Kasumi-1 (cell line): ENCODE measurements around the gene ZFYVE21.

ENCODE experiments used
- DNase-seq, 2 experiments: peaks; one replicate each; lab custom pipeline; 2025; lab: John Stamatoyannopoulos, UW

Gene ZFYVE21

DNA sequence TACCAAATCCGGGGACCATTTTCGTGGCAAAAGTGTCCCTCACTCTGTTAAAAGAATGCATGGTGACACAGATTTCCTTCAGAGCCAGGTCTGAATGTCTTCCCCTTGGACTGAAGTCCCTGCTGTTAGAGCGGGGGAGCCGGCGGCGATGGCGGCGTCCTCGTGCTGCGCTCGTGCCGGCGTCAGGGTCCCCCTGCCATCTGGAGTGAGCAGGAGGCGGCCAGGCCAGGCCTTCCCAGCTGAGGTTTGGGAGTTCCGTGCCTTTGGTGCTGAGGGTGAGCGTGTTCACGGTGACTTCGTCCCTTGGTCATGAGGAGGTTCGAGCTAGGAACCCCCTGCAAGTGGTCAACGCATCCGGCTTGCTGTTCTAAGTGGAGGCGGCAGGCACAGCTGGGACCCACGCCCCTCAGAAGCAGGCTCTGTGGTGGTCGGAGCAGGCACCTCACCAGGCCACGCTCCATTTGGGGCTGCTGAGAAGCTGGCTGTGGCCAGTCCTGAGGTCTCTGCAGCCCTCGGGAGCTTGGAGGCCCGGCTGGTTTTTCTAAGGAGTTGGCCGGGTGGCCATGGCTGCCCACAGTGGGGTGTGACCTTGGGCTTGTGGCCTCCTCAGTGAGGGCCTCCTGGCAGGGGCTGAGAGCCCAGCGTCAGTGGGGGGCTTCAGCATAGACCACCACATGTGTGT, 9.5 kb downstream of the ZFYVE21 start:
- DNase-seq, result no peak

DNA sequence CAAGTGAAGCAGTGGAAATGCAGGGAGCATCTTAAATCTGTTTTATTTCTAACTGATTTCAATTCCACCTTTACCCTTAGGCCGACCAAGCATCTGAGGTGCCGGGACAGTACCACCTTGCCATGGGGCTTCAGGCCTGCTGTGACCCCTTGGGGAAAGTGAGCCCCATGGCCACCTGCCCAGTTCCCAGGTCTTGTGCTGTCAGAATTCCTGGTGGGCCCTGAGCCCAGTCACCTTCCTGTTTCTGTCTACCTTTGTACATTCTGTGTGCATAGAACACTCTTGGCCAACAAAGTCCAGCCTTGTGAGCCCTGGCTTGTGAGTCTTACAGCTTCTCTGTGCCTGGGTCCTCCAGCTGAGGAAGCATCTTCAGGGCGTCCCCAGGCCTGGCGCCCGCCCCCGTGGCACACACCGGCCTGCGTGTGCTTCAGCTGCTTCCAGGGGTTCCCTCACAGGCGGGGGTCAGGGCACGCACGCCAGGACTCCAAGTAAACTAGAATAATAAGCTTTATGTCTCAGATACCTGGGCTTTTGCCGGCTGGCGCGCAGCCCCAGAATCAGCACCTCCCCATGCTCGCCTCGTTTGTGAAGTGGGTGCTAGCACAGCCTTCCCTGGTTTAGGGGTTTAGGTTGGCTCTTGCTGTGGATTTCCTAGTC, 10.3 kb downstream of the ZFYVE21 start:
- DNase-seq, result no peak

DNA sequence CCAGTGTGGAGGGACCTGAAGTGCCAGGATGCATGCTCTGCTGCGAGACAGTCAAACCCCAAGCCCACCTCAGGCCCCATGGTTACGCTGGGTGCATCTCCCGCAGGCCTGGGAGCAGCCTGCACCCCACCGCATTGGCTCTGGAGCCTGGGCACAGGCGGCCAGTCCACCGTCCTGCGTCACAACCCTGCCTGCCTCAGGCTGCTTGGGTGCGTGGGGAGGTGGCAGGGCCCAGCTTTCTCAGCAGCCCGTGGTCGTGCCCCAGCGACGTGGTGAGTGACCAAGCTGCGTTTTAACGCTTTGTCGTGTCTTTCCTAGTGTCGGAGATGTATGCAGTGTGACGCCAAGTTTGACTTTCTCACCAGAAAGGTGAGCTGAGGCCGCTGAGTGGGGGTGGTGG, 10.9 kb downstream of the ZFYVE21 start:
- DNase-seq, result no peak

DNA sequence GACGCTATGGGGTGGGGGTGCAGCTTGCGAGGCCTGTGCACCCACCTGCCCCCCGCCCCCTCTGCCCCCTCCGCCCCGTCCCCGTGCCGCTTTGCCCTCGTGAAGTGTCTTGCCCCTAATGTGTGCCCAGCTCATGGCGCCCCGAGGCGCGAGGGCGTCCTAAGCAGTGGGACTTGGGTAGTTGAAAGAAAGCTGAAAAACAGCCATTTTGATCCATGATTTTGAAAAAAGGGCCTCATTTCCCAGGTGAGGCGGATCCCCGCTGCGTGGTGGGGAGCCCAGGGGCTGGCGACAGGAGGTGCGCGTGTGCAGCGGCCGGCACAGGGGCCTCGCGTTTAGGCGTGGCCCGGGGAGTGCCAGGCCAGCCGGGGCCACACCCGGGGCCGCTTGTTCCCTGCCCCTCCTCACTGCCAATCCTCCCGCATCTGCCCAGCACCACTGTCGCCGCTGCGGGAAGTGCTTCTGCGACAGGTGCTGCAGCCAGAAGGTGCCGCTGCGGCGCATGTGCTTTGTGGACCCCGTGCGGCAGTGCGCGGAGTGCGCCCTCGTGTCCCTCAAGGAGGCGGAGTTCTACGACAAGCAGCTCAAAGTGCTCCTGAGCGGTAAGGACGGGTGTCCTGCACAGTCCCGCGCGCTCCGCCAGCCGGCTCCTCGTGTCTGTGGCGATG, 11.8 kb downstream of the ZFYVE21 start:
- no peak for DNase-seq

DNA sequence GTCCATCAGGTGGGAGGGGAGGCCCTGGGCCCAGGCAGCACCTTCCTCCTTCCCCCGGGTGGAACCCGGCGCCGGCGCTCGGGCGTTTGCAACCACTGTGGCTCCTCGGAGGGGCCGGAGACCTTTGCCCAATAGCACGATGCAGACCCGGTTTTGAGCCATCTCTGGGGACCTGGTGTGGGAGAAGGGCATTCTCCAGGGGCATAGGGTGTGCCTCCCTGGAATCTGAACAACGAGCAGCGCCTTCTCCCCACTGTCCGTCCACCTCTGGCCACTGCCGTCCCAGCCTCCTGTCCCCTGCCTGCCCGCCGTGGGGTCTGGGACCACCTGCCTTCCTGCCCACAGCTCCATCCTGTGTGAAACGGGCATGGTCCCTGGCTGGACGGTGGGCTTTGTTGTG, 12.5 kb downstream of the ZFYVE21 start:
- DNase-seq, result no peak

DNA sequence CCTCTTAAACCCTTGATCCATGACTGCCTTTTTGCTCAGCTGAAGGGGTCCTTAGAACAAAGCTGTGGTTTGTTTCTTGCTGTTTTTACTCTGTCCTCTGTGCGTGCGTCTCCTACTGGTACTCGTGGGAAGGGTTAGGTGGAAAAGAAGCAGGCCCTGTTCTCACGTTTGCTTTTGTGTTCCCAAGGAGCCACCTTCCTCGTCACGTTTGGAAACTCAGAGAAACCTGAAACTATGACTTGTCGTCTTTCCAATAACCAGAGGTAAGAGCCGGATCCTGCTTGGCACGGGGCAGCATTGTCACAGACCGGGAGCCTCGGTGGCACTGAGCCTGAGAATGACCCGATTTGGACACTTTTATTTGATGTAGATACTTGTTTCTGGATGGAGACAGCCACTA, 13.1 kb downstream of the ZFYVE21 start:
- no peak for DNase-seq

DNA sequence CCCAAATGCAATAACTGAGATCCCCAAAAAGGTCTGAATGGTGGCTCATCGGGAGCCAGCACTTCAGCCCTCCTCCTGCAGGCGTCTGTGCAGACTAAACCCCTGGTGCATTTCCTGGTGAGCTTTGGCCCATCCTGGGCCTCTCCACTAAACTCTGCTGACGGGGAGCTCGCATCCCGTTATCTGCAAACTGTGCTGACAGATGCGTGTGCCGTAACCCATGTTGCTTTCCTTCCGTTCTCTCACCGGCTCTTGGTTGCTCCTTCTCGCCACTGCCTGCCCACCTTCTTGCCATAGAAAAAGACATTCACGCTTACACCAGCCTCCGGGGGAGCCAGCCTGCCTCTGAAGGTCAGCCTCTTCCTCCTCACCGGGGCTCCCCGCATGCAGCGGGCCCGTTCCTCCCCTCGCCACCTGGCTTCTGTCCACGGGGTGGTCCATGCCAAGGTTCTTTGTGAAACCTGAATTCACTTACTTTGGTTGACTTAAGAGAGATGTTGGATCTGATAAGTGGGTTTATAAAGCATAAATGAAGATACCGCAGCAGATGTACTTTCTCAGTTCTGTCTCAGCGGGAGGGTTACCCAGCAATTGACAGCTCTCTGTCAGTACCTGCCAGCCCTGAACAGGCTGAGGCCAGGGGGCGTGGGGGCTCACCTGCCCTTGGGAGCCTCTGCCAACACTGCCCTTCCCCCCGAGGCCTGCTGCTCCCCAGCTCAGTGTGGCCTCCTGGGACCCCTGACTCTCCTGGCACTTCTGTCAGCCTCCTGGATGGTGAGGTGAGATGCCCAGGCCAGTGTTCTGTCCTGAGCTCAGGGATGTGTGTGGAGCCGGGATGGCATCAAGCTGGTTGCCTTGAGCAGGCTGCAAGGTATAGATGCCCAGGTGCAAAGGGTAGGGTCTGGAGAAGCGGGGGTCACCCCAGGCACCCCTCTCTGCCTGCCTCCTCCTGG, 14.2 kb downstream of the ZFYVE21 start:
- DNase-seq, result no peak

DNA sequence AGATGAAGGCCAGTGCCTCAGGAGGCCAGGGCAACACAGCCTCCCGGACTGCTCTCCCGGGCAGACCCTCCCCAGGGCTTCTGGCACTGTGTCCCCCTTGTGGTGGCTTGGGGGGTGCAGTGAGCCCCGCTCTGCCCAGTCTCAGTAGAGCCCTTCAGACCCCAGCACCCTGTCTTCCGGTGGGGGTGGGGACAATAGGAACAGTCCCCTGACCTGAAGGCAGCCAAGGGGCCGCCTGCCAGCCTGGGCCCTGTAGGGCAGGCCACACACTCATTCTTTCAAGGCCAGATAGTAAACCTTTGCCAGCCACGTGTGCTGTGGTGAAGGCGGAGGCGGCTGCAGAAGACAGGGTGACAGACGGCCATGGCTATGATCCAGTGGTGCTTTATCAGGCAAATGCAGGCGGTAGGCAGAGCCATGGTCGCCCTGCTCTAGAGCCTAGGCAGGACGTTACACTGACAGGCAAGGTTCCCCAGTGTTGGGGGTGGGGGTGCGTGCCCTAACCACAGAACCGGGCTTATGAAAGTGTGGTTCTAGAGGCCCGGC, 15.0 kb downstream of the ZFYVE21 start:
- no peak for DNase-seq

DNA sequence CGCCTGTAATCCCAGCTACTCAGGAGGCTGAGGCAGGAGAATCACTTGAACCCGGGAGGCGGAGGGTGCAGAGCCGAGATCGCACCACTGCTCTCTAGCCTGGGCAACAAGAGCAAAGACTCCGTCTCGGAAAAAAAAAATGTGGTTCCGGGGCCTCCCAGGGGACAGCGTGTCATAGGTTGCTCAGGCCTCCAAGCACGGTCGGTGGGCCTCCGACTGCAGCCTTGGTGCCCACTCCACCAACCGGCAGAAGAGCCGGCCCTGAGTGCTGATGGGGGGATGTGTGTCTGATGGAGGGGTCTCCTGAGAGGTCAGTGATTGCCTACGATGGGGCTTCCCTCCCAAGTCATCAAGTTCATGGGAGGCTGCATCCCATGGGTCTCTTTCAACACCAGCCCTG, 15.9 kb downstream of the ZFYVE21 start:
- DNase-seq, result no peak

DNA sequence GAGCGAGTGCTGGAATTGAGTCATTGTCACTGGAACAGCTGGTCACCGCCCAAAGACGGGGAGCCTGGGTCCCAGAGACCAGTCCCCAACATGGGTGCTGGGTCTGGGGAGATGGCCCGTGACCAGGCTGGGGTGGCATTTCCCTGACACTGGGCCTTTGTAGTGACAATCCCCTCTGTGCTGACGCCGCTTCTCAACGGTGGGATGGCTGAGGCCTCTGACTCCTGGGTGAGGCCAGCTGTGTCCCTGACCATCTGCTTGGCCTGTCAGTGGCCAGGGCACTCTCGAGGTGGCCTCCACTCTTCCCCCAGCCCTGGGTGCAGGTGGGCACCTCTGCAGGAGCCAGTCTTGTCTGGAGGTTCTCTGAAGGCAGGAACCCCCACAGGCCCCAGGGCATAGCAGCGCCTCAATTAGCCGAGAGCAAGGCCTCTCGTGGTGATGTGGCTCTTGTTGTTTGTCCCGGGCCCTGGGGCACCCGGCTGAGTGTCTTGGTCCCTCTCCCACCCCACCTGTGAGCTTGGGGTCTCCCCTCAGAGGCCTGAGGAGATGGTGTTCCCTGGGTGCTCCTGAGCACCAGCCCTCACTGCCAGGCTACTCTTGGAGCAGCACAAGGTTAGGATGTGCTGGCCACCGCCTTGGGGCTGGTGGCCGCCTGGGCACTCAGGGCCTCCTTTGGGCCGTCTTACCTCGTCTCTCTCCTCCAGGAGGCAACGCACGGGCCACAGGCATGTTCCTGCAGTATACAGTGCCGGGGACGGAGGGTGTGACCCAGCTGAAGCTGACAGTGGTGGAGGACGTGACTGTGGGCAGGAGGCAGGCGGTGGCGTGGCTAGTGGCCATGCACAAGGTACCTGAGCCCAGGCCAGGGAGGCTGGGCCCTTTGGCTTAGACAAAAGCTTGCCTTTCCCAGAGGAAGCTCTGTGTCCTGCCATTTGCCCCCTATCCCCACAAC, 16.6 kb downstream of the ZFYVE21 start:
- DNase-seq, result no peak

DNA sequence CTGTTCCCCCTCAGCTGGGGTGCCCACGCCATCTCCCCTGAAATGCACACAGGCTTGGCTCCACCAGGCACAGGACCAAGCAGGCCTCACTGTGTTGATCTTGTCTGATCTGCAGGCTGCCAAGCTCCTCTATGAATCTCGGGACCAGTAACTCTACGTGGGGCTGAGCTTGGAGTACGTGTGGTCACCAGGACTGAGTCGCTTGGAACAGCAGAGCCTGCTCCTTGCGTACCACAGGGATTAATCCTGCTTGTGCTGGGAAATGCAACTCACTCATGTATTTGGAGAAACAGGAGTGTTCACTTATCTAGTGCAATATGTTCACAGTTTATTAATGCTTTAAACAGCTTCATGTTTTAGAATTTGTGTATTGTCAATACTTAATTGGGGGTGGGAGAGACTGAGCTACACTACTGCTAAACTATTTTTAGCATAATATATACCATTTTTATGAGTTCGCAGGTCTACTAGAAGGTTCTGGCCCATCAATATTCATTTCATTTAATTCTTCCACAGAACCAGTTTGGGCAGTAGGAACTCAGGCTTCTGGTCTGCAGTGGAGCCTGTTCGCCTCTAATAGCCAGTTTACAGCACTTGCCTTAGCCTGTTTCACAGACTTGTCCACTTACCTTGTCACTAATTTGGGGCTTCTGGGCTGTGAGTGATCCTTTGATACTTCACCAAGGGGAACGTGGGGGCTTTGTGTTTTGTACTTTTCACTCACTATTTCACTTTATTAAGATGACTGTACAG, 17.4 kb downstream of the ZFYVE21 start:
- DNase-seq, result no peak

DNA sequence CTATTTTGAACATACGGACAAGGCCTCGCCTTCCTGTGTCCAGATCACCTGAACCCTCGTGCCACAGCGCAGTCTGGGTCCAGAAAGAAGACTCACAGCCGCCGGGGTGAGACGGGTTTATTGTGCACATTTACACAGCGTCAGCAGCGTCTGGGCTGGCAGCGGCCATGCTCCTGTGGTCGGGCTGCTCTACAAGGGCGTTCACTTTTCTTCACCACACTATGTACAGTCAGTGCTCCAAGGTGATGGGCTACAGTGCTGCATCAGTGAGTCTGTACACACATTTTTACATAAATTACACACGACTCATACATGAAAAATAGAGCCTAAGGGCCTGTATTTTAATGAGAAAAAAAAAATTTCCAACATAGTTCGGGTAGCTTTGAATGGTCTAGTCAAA, 18.0 kb downstream of the ZFYVE21 start:
- DNase-seq, result no peak

DNA sequence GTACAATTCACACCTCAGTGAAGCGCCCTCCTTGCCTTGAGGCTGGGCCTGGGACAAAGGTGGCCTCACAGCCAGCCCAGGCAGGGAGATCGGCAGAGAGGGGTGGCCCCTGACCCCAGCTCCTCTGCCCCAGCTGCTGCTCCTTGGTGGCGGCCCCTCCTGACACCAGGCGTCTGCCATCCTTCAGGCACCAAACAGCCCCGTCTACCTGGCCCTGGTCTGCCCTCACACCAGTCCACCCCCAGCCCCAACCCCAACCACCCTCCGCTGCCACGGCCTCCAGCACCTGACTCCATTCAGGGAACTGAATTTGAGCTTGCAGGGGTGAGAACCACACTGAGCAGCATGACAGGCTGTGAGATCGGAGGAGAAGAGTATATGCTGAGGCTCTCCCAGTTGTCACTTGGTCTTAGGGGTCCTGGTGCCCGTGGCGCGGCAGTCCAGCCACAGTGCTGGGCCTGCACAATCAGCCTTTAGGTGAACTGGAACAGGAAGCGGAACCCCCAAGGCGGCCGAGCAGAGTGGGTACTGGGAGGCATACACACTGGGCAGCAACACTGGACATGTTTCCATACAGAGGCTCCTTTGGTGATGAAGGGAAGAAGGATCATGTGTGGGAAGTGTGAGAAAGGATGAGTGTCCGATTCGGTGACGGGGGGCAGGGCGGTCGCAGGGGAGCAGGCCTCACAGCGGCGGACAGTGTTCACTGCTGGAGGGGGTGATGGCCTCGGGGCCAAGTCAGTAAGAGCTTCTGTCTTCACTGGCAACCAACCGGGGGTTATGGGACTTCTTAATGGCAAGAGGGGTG, 18.7 kb downstream of the ZFYVE21 start:
- DNase-seq, result no peak

DNA sequence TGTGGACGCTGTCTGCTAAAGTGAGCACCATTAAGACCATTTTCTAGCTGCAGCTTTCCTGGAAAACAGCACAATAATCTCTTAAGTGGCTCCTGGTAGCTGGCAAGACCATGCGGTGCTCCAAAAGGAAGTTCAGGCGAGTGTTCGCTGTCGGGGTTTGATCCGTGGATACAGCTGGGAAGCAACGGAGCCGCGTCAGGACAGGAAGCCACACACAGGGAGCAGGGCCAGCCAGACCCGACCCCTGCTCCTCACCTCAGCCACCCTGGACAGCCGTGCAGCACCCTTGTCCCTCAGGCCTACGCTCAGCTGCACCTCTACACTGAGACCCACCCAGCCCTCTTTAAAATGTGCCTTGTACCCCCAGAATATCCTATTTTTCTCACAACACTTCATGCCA, 19.4 kb downstream of the ZFYVE21 start:
- DNase-seq, result no peak

DNA sequence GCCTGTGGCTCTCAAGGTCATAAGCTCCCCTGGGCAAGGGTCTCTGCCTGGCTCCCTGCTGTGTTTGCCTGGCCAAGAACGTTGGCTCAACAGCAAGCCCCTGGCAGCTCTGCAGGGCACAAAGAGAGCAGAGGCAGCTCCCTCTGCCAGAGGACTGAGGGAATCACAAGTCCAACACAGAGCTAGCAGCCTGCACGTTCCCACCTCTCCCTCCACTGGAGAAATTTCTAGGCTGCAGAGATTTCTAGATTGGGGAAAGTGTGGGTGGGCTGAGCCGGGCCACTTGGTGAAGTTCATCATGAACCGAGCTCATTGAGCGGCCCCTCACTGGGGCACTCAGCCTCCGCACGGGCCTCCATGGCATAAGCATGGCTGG, 19.8 kb downstream of the ZFYVE21 start:
- no peak for DNase-seq

DNA sequence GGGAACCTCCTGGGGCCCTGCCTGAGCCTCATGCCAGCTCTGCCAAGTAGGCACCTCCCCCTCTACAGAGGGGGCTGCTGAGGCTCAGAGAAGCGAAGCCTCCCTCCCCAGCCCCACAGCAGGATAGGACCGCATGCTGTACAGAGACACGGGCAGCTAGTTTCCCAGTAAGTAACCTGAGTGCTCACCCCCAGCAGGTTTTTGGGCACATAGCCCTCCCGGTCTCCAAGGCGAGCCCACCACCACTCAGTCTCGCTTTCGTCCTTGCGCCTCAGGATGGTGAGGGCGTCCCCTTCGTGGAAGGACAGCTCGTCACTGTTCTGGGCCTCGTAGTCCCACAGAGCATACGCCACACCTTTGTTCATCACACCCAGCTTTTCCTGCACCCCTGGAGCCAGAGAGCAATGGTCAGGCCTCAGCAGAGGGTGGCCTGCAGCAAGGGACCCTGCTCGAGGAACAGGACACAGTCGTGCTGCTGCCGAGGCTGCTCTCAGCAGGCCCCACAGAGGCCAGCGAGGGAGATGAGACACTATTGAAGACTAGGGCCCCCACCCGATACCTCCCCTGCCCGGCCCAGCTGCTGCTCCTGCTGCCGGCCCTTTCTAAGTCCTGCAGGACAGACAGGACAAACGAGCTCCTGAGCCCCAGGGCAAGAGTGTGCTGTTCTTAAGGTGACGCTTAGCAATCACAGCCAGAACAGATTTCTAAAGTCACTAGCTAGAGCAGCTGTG, 20.4 kb downstream of the ZFYVE21 start:
- no peak for DNase-seq

DNA sequence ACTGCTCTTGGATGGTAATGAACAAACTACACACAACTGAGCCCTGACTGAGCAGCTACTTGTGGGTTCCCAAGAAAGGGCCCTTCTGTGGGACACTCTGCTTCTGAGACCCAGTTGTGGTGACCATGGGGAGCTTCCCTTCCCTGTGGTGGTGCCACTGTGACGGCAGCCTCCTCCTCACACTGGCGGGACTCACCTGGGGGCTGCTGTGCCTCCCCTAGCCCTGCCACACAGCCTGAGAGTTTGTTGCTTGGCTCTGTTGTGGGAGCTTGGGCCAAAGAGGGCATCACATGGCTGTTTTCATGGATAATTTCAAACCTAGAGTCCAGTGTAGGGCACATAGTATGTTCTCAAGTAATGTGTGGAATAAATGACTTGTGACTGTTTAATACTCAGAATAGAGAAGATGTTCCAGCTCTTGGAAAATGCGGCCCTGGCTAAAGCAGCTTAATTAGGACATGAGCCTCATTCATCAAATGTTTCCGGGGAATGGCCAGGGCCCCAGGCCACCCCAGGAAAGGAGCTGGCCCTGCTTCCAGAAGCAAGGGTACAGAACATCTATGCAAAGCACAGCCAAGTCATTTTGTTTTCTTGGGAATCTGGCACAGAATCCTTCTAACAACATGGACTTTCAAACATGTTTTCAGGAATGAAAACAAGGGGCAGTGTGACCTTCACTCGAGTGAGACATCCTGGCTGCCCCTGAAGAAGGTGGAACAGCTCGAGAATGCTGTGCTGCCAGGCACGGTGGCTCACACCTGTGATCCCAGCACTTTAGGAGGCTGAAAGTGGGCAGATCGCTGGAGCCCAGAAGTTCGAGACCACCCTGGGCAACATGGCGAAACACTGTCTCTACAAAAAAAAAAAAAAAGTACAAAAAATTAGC, 21.2 kb downstream of the ZFYVE21 start:
- no peak for DNase-seq
